PC-3 (cell line): ENCODE results near the gene VTCN1. TPM values are rescaled to one million over a fixed set of nuclear protein-coding genes. Genes with fewer than 3 reads are reported as not detected.

Experiments
- ATAC-seq: fragments of 200-7000 bp; cut with Tn5 transposase; 2 replicates; pipeline ENCODE4 v1.9.1; 2020; ENCODE audit warnings: mild to moderate bottlenecking, moderate library complexity
- BruUV-seq: library from RNA; stranded (reverse); fragments of 400-500 nt; replicated peaks from 2 replicates; lab custom pipeline; 2021; lab: Mats Ljungman, UMichigan
- CTCF ChIA-PET: fragments of 300-600 bp; sonication (Branson Sonifier 250); formaldehyde crosslinking; loops from one replicate; lab custom pipeline; 2022; ENCODE audit warnings: antibody characterized with exemption; lab: Charles Lee
- POLR2A ChIA-PET: fragments of 300-600 bp; sonication (Branson Sonifier 250); formaldehyde crosslinking; loops from one replicate; lab custom pipeline; 2022; ENCODE audit warnings: antibody characterized with exemption; ENCODE audit not compliant: unreplicated experiment; lab: Charles Lee
- DNase-seq: peaks from one replicate; pipeline ENCODE4 v3.0.0-alpha.2; 2015
- H2AFZ ChIP-seq: fragments of 300-600 bp; sonication (generic); 2 replicates; pipeline ENCODE4 v1.6.0; 2016; ENCODE audit warnings: antibody characterized with exemption, low read length
- H3F3A ChIP-seq: fragments of 300-600 bp; sonication (generic); one replicate; pipeline ENCODE4 v1.6.0; 2017; ENCODE audit warnings: antibody characterized with exemption, low read length, control low read depth, mild to moderate bottlenecking; ENCODE audit not compliant: unreplicated experiment
- H3K27ac ChIP-seq: fragments of 300-600 bp; sonication (generic); 2 replicates; pipeline ENCODE4 v1.5.1; 2016; ENCODE audit warnings: mild to moderate bottlenecking, low read length
- H3K27me3 ChIP-seq: fragments of 300-600 bp; sonication (generic); 2 replicates; pipeline ENCODE4 v1.6.1; 2016; ENCODE audit warnings: low read length, mixed read lengths
- H3K36me3 ChIP-seq: fragments of 300-600 bp; sonication (generic); 2 replicates; pipeline ENCODE4 v1.6.1; 2016; ENCODE audit warnings: low read depth, mixed run types, low read length, mixed read lengths
- H3K4me1 ChIP-seq: fragments of 300-600 bp; sonication (generic); 2 replicates; pipeline ENCODE4 v1.5.1; 2016; ENCODE audit warnings: low read length; ENCODE audit not compliant: insufficient read depth
- H3K4me2 ChIP-seq: fragments of 300-600 bp; sonication (generic); 2 replicates; pipeline ENCODE4 v1.6.0; 2016; ENCODE audit warnings: low read length
- H3K4me3 ChIP-seq: fragments of 300-600 bp; sonication (generic); 2 replicates; pipeline ENCODE4 v1.5.1; 2016; ENCODE audit warnings: mild to moderate bottlenecking, low read length, mixed read lengths
- H3K79me2 ChIP-seq: fragments of 300-600 bp; sonication (generic); 2 replicates; pipeline ENCODE4 v1.6.1; 2017; ENCODE audit warnings: low read length, mixed read lengths
- H3K9ac ChIP-seq: fragments of 300-600 bp; sonication (generic); 2 replicates; pipeline ENCODE4 v1.6.0; 2016; ENCODE audit warnings: mild to moderate bottlenecking, low read length
- H3K9me2 ChIP-seq: fragments of 300-600 bp; sonication (generic); replicated peaks from 2 replicates; pipeline ENCODE4 v1.6.1; 2016; ENCODE audit warnings: mixed run types, low read length, mixed read lengths
- H3K9me3 ChIP-seq: fragments of 300-600 bp; sonication (generic); 2 replicates; pipeline ENCODE4 v1.6.1; 2016; ENCODE audit warnings: low read length, mixed read lengths
- H4K20me1 ChIP-seq: fragments of 300-600 bp; sonication (generic); 2 replicates; pipeline ENCODE4 v1.6.1; 2016; ENCODE audit warnings: low read length, mixed read lengths
- CTCF ChIP-seq: fragments of 300-600 bp; sonication (generic); conservative IDR thresholded peaks from 2 replicates; pipeline ENCODE4 v1.5.1; 2017; ENCODE audit warnings: antibody characterized with exemption, low read depth, mild to moderate bottlenecking, low read length
- EZH2 ChIP-seq: fragments of 300-600 bp; sonication (generic); IDR thresholded peaks from one replicate; pipeline ENCODE4 v1.6.1; 2017; ENCODE audit warnings: antibody characterized with exemption, mild to moderate bottlenecking, low read length; ENCODE audit not compliant: unreplicated experiment
- EZH2phosphoT487 ChIP-seq: fragments of 300-600 bp; sonication (generic); IDR thresholded peaks from 2 replicates; pipeline ENCODE4 v1.6.1; 2018; ENCODE audit warnings: mild to moderate bottlenecking, antibody characterized with exemption, low read length, borderline replicate concordance
- intact Hi-C: fragments of 100-400 bp; cut with micrococcal nuclease; formaldehyde crosslinking; loops from 2 replicates; pipeline ENCODE4 v1.9.0; 2023
- total RNA-seq: library from RNA; depleted of rRNA; stranded (reverse); fragments of >200 nt; gene quantifications from 2 replicates; pipeline ENCODE4 v1.2.3, GENCODE V29; 2014

Gene VTCN1
- total RNA-seq, 1 experiment from 2014 or later = not detected

GRCh38 chr1:117137281-117137855, 73.4 kb downstream of the VTCN1 start:
- POLR2A ChIA-PET = no interaction called here
- Histone ChIP-seq H3K27ac (no peak overlapping the region), H3K9me2 (no peaks in the 10 kb centered on the region), H3K4me3 (no peak overlapping the region), H2AFZ (no peak overlapping the region), H3F3A (no peaks in the 10 kb centered on the region), H3K9me3 (no peaks in the 10 kb centered on the region), H3K27me3 (no peaks in the 10 kb centered on the region), H3K79me2 (no peaks in the 10 kb centered on the region), H3K9ac (no peak overlapping the region), H3K4me2 (no peak overlapping the region), H3K36me3 (no peaks in the 10 kb centered on the region), H4K20me1 (no peaks in the 10 kb centered on the region), H3K4me1 (no peaks in the 10 kb centered on the region)
- intact Hi-C loops = no loop called here
- BruUV-seq = no TSS peak
- TF ChIP-seq CTCF = no peak
- TF ChIP-seq EZH2phosphoT487 = no peak
- no peak for TF ChIP-seq EZH2
- no peak for ATAC-seq
- CTCF ChIA-PET = no interaction called here
- DNase-seq = no peak

- TF ChIP-seq EZH2phosphoT487 (no peak), EZH2 (no peak), CTCF (no peak)
- H3K79me2 ChIP-seq = no peaks in the 10 kb centered on the region
- no peaks in the 10 kb centered on the region for H3F3A ChIP-seq
- no peak overlapping the region for H3K4me3 ChIP-seq
- no peaks in the 10 kb centered on the region for H3K9me2 ChIP-seq
- BruUV-seq = no TSS peak
- ChIA-PET POLR2A (no interaction called here), CTCF (no interaction called here)
- H4K20me1 ChIP-seq = no peaks in the 10 kb centered on the region
- H3K4me2 ChIP-seq = no peak overlapping the region
- no peaks in the 10 kb centered on the region for H3K9me3 ChIP-seq
- no peaks in the 10 kb centered on the region for H3K36me3 ChIP-seq
- no peak overlapping the region for H2AFZ ChIP-seq
- H3K4me1 ChIP-seq = no peaks in the 10 kb centered on the region
- H3K9ac ChIP-seq = no peak overlapping the region
- no peak for ATAC-seq
- no peaks in the 10 kb centered on the region for H3K27me3 ChIP-seq
- DNase-seq = no peak
- intact Hi-C loops = no loop called here
- no peak overlapping the region for H3K27ac ChIP-seq
Observed at GRCh38 chr1:117136749-117137148, 74.0 kb downstream of the VTCN1 start.

- TF ChIP-seq EZH2 = no peak
- no peak for TF ChIP-seq EZH2phosphoT487
- TF ChIP-seq CTCF = no peak
- Histone ChIP-seq H3K27ac (no peak overlapping the region), H3K9me2 (no peaks in the 10 kb centered on the region), H3K9ac (no peak overlapping the region), H3K4me3 (no peak overlapping the region), H3K9me3 (no peaks in the 10 kb centered on the region), H3K4me2 (no peak overlapping the region), H3K36me3 (no peaks in the 10 kb centered on the region), H3K79me2 (no peaks in the 10 kb centered on the region), H3K27me3 (no peaks in the 10 kb centered on the region), H4K20me1 (no peaks in the 10 kb centered on the region), H2AFZ (no peak overlapping the region), H3F3A (no peaks in the 10 kb centered on the region), H3K4me1 (no peaks in the 10 kb centered on the region)
- ChIA-PET CTCF (interaction anchor here (0.6 kb wide), 1 partner anchor 13 kb away, joined by 4 read pairs; no protein-coding TSS in a partner anchor), POLR2A (no interaction called here)
- DNase-seq = no peak
- no peak for ATAC-seq
- BruUV-seq = no TSS peak
- intact Hi-C loops = no loop called here
Observed at GRCh38 chr1:117135329-117135728, 75.4 kb downstream of the VTCN1 start.
